NCI-H345 treated with DMSO at 0.1 percent for 48 hours (cell line): ENCODE measurements around the gene CSF2.

Experiments
- DNase-seq: peaks from one replicate; lab custom pipeline; 2025; ENCODE audit not compliant: unreplicated experiment; lab: John Stamatoyannopoulos, UW

CSF2 gene

DNA sequence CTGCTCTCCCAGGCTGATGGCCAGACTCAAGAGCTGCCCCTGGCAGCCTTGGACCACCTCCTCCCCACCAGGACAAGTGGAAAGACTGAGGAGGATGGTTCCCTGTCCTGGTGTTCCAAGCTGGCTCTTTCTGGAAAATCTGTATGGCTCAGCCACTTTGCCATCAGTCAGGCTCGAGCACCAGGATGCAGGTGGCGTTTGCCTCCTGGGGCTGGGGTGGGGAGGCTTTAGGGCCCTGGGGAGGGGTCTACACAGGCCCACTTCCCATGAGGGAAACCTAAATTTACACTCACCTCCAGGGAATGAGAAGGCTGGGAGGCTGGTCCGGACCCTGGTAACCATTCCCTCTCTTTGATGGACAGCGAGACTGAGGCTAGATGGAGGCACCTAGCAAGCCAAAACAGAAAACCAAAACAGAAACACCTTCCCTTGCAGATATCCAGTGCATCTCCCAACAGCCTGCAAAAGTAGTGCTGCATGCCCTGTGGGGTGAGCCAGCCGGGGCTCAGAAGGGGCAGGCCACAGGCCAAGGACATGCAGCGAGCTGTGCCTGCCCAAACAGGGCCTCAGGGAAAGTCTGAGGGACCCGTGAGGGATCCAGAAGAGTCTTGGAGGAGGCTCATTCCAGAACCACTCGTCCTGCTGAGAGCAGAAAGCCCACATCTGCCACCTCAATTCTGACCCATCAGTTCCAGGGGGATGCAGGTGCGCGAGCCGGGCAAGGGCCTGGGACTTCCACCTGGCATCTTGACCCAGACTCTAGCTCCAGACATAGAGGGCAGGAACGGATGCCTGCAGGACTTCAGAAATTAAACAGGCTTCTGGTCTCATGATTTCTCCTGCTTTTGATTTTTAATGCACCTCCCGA, 5.4 kb upstream of the CSF2 start:
- DNase-seq: no peak

DNA sequence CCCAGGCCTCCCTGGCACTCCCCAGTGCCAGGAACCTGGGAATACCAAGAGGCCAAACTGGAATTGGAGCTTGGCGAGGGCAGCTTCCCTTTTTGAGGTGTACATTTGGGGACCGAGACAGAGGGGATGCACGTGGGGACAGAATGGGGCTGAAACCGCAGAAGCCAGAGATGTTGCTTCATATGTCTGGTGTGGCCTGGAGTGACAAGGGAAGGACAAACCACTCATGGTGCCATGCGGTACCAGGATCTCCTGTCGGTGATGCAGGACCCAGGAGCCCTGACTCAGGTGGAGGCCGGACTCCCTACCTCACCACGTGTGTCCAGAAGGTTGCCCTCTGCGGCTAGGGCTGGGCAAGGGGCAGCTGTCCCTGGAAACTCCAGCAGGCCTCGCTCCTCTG, 4.0 kb upstream of the CSF2 start:
- DNase-seq: no peak

DNA sequence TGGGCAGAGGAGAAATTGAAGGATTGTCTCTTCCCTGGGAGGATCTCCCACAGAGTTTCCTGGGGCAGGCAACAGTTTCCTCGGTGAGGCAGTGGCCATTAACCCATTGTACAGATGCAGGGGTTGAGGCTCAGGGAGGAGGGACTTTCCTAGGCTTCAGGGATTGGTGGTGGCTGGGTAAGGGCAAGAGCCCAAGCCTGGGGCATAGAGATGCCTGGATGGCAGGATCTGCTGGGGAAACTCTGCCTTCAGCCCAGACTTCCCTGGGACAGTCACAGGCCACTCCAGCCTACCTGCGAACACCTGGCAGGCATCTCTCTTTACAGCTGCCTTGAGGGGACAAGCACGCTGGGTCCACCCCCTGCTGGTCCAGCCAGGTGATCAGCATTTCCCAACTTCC, 3.6 kb upstream of the CSF2 start:
- DNase-seq: no peak

DNA sequence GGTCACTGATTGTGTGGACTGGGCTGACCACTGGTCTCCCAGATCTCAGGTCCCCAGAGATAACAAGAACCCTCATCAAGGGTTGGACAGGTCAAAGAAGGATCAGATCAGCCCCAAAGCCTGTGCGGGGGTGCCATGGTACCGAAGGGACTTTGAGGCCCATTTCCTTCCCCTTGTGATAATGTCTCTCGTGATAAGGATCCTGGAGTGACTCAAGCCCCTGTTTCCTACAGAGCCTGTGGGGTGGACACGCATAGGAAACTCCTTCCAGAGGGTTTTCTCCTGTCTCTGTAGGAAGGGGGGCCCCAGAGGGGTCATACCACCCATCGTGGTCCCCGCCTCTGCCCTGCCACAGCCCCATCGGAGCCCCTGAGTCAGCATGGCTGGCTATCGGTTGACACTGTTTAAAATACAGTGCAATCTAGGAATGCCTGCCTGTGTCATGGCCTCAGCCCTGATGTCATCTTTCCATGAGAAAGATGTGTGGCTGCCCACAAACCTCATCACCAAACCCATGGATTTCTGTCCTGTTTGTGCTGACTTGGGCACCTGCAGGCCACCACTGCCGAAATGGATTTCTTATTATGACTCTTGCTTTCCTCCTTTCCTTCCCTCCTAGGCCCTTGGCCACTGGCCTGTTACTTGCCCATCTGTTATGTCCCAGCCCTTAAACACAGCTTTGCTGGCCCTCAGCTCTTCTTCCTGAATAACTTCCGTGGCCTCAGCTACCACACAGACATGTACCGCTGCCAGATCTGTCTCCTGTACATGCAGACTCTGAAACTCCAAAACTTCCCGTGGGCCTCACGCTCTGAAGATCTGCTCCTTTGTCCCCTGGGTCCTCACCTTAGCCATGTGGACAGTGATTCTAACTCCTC, 2.9 kb upstream of the CSF2 start:
- DNase-seq: no peak

DNA sequence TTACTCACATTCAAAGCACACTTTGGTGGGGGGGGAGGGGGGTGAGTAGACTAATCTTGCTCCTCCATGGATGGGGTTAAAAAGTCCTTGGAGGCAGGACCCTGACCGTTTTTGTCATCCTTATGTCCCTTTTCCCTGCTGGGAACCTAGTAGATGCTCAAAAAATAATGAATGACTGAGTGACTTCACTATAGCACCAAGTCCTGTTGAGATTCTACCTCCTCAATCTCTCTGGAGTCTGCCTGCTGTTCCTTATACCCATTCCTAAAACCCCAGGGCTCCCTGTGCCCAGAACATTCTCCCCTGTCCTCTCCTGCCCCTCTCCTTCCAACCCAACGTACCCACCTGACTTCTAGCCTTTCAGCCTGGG, 2.3 kb upstream of the CSF2 start:
- DNase-seq: no peak

DNA sequence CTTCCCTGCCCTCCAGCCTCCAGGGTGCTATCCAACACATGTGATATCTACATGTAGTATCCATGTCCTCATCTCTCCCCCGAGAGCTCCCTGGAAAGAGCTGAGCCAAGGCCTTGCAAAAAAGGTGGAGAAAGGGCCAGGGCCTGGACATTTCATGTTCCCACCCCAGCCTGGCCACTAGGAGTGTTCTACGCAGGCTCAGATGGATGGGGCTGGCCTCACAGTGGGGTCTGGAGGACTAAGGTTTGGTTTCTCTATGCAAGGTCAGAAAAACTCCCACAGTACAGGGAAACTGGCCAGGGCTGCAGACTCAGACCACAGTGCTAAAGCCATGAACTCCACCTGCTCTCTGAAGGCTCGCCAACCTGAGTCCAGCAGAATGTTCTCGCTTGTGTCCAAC, 1.5 kb upstream of the CSF2 start:
- no peak for DNase-seq

DNA sequence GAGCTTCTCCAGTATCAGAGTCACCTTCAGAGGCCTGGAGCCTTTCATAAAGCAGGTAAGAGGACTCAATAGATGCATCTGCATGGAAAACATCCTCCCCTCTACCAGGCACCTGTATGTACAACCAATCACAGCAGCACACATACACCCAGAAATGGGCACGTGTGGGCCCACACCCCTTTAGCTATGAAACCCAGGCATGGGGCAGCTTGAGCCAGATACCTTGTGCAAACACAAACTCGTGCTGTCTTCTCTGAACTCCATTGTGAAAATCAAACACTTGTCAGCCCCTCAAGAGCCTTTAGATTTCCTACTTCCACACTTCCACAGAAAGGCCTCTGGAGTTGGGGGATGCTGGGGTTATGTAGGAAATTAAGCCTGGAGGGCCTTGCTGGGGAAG, 1.1 kb upstream of the CSF2 start:
- no peak for DNase-seq

DNA sequence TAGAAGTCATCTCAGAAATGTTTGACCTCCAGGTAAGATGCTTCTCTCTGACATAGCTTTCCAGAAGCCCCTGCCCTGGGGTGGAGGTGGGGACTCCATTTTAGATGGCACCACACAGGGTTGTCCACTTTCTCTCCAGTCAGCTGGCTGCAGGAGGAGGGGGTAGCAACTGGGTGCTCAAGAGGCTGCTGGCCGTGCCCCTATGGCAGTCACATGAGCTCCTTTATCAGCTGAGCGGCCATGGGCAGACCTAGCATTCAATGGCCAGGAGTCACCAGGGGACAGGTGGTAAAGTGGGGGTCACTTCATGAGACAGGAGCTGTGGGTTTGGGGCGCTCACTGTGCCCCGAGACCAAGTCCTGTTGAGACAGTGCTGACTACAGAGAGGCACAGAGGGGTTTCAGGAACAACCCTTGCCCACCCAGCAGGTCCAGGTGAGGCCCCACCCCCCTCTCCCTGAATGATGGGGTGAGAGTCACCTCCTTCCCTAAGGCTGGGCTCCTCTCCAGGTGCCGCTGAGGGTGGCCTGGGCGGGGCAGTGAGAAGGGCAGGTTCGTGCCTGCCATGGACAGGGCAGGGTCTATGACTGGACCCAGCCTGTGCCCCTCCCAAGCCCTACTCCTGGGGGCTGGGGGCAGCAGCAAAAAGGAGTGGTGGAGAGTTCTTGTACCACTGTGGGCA, 642 bp downstream of the CSF2 start:
- no peak for DNase-seq

DNA sequence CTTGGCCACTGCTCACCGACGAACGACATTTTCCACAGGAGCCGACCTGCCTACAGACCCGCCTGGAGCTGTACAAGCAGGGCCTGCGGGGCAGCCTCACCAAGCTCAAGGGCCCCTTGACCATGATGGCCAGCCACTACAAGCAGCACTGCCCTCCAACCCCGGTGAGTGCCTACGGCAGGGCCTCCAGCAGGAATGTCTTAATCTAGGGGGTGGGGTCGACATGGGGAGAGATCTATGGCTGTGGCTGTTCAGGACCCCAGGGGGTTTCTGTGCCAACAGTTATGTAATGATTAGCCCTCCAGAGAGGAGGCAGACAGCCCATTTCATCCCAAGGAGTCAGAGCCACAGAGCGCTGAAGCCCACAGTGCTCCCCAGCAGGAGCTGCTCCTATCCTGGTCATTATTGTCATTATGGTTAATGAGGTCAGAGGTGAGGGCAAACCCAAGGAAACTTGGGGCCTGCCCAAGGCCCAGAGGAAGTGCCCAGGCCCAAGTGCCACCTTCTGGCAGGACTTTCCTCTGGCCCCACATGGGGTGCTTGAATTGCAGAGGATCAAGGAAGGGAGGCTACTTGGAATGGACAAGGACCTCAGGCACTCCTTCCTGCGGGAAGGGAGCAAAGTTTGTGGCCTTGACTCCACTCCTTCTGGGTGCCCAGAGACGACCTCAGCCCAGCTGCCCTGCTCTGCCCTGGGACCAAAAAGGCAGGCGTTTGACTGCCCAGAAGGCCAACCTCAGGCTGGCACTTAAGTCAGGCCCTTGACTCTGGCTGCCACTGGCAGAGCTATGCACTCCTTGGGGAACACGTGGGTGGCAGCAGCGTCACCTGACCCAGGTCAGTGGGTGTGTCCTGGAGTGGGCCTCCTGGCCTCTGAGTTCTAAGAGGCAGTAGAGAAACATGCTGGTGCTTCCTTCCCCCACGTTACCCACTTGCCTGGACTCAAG, 1.5 kb downstream of the CSF2 start:
- DNase-seq: no peak

DNA sequence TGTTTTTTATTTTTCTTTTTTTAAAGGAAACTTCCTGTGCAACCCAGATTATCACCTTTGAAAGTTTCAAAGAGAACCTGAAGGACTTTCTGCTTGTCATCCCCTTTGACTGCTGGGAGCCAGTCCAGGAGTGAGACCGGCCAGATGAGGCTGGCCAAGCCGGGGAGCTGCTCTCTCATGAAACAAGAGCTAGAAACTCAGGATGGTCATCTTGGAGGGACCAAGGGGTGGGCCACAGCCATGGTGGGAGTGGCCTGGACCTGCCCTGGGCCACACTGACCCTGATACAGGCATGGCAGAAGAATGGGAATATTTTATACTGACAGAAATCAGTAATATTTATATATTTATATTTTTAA, 2.1 kb downstream of the CSF2 start:
- DNase-seq: no peak

DNA sequence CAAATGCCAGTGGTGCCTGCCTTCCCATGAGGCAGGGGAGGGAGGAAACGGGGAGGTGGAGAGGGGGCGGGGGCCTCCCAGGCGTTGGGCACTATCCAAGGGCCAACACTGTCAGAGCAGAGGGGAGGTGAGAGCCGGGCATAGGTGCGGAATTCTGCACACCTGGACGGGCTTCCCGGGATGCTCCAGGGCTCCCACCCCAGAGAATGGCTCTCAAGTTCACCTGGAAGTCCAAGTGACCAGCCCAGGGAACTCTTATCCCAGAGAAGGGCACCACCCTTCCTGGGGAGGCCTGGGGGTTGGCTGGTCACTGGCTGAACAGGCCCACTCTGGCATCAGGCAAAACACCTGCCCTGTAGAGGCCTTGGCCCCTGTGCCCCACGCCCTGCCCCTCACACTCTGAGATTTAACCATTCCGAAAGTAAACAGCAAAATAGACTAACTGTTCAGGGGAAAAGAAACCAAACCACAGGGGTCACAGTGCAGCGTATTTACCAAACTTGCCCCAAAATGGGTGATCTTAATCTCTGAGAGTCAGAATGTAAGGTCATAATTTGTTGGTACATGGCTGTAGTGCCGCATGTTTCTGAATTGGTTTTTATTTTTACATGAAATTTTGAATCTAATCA, 2.7 kb downstream of the CSF2 start:
- no peak for DNase-seq

DNA sequence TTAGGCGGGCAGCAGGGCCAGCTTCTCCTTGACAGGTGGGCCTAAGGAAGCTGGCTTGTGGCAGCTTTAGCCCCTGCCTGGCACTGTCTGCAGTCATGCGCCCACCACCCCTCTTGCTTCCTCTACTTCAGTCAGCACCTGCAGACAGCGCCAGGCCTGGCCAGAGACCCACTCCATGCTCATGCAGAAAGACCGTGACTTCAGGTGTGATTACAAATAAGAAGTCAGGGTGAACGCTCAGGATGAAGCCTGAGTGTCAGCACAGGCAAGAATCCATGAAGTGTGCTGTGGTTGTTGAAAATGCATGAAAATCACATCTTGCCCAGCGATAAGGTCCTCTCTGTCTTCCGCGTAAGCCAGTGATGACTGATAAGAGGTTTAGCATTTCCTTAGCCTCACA, 3.4 kb downstream of the CSF2 start:
- DNase-seq: no peak

DNA sequence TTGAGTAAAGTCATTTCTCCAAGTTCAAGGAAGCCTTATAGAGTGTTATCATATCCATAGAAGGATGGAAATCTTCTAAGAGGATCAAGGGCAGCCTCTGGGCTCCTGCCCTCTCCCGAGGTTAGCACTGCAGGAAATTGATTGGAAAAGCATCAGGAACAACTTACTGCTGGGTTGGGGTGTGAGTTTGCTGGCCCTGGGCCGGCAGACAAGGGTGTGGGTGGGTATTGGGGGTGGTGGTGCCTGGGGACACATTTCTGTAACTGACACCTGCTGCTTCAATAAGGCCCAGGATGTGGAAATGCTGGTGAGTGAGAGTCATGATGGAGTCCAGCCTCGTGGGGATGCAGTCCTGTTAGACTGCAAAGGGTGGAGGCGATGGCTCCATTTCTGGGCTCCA, 5.5 kb downstream of the CSF2 start:
- DNase-seq: no peak

DNA sequence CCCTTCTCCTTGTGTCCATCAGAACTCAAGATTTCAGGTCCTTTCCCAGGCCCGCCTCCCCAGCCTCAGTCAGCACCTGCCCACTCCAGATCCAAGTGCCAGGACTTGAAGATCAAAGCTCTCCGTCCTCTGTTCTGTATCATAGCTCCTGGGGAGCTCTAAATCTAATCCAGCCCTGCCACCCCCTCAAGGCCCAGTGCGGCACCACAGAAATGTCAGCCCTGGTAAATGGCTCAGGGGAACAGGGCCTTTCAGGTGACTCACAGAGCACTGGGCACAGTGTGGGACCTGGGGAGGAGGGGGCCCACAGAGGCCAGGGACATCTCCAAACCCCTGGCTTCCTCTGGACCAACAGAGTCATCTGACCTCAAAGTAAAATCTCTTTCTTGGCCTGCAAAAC, 6.0 kb downstream of the CSF2 start:
- no peak for DNase-seq

DNA sequence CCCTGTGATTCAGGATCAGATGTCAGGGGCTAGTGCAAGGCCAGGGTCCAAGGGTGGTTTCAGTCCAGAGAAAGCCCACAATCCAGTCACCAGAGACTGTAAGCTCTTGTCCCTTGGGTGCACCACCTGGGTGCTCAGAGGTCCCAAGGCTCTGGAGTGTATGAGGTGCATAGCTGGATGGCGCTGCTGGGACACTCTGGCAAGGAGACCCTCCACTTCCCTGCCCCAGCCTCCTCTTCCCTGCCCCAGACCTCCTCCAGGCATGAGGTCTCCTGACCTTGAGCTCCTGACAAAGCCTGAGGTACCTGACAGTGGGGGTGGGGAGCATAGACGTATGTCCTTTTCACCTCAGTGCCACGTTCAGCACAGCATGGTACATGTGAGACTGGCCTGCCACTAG, 7.0 kb downstream of the CSF2 start:
- DNase-seq: no peak

DNA sequence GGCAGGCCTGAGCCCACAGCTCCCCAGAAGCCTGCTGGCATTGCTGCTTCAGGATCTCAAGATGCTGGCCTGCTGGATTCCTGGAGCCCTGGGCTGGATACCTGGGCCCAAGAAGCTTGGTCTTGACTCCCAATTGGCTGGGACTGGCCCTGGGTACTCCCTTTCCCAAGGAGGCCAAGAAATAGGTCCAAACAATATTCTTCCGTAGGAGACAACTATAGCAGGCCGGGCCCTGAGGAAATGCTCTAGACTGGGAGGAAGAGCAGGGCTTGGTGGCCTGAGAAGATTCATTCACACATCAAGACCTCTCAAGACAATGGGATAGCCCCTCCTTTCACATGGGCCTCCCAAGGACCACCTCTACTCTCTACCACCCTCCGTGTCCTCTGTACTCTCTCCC, 7.9 kb downstream of the CSF2 start:
- DNase-seq: no peak

DNA sequence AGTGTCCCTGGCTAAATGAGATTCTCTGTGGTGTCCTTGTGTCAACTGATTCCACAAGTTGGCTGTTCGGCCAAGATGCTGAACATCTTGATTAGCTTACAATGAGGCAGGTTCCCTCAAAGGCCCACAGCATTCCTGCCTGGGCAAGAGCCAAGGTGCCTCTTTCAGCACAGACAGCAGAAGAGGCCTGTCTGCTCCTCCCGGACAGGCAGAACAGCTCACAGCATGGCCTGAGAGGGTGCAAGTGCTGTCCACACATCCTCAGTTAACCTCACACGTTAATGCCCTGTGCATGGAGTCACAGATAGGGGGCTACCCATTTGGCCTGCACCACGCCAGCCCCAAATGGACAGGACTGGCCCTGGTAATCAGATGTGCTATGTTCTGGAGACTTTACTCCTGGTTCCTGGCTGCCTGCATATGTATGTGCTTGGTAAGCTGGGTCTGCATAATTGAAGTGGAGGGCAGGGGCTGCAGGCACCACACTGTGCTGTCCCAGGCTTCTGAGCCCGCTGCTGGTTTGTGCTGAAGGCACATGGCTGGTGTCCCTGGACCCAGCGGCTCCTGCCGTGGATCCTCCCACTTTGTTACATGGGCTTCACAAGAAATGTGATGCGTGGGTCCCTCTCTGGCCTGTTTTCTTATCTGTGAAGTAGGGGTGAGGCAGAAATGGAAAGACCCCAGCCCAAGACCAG, 8.9 kb downstream of the CSF2 start:
- DNase-seq: no peak

DNA sequence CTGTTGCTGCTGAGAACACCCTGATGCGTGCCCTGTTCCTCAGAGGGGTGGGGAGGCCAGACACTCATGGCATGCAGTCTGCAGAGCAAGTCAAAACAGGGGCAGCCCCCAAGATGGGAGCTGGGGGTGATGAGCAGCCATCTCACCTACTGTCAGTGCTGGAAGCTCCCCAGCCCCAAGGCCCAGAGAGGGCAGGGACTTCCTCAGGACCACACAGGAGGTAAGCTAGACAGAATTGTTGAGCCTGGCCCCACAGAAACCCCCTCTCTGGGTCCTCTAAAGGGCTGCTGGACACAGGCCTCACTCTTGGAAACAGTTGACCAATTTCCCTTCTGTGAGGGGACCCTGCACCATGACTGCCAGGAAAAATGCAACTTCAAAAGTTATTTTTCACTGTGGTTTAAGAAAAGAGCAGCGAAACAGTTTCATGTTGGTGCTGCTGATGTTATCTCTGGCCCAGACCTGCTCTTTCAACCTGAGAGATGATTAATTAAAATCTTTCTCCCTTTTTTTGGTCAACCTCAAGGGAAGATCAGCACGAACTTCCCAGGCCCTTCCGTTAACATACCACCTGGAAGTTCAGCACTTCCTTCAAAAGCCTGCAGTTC, 9.6 kb downstream of the CSF2 start:
- DNase-seq: no peak

DNA sequence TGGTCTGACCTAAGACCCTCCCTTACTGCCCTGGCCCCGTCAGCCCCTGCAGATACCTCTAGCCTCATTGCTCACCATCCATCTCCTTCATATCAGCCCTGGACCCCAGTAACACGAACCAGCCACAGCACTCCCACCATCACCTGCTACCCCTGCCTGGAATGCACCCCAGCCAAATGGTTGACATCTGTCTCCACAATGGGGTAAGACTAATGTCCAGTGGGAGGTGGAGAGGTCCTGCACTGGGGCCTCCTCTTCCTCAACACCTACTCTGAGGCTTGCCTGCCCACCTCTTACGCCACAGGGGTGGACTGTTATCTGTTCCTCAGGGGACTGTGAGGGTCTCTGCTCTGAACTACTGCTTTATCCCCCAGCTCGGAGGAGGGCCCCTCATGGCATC, 12.1 kb downstream of the CSF2 start:
- no peak for DNase-seq
